IPS-15b (cell line): ENCODE data around the gene TSPO.

Experiments used
- H3K27me3 ChIP-seq: one replicate; pipeline ENCODE4 v1.6.1; 2013; ENCODE audit warnings: low read length; ENCODE audit not compliant: control insufficient read depth, insufficient read depth
- H3K36me3 ChIP-seq: one replicate; pipeline ENCODE4 v1.6.1; 2013; ENCODE audit warnings: low read length; ENCODE audit not compliant: control insufficient read depth, insufficient read depth
- H3K4me1 ChIP-seq: one replicate; pipeline ENCODE4 v1.6.1; 2013; ENCODE audit warnings: mild to moderate bottlenecking, low read length; ENCODE audit not compliant: control insufficient read depth, insufficient read depth
- H3K4me3 ChIP-seq: one replicate; pipeline ENCODE4 v1.5.1; 2013; ENCODE audit warnings: low read depth, low read length
- H3K9ac ChIP-seq: one replicate; pipeline ENCODE4 v1.6.1; 2013; ENCODE audit warnings: low read depth, mild to moderate bottlenecking, low read length
- H3K9me3 ChIP-seq: one replicate; pipeline ENCODE4 v1.6.1; 2013; ENCODE audit warnings: mild to moderate bottlenecking, low read length; ENCODE audit not compliant: control insufficient read depth, insufficient read depth

The TSPO gene

GRCh38 chr22:43166132-43166930 lies 15.0 kb downstream of the TSPO start:
- Histone ChIP-seq H3K9me3 (no peaks in the 10 kb centered on the region), H3K36me3 (peaks cover 25% of the 10 kb centered on the region), H3K27me3 (no peaks in the 10 kb centered on the region), H3K4me3 (no peak overlapping the region), H3K9ac (no peak overlapping the region), H3K4me1 (no peaks in the 10 kb centered on the region)

- Histone ChIP-seq H3K4me3 (no peak overlapping the region), H3K27me3 (no peaks in the 10 kb centered on the region), H3K4me1 (no peaks in the 10 kb centered on the region), H3K9me3 (no peaks in the 10 kb centered on the region), H3K36me3 (peaks cover 33% of the 10 kb centered on the region), H3K9ac (no peak overlapping the region)
Observed at GRCh38 chr22:43167001-43167589, 15.7 kb downstream of the TSPO start.

- H3K9ac ChIP-seq: no peak overlapping the region
- peaks cover 43% of the 10 kb centered on the region for H3K36me3 ChIP-seq
- no peaks in the 10 kb centered on the region for H3K27me3 ChIP-seq
- H3K9me3 ChIP-seq: no peaks in the 10 kb centered on the region
- no peaks in the 10 kb centered on the region for H3K4me1 ChIP-seq
- no peak overlapping the region for H3K4me3 ChIP-seq
Observed at GRCh38 chr22:43168471-43169309, 17.3 kb downstream of the TSPO start.

GRCh38 chr22:43169310-43170130 lies 18.2 kb downstream of the TSPO start:
- H3K27me3 ChIP-seq: no peaks in the 10 kb centered on the region
- no peaks in the 10 kb centered on the region for H3K4me1 ChIP-seq
- no peaks in the 10 kb centered on the region for H3K9me3 ChIP-seq
- no peak overlapping the region for H3K4me3 ChIP-seq
- peaks cover 51% of the 10 kb centered on the region for H3K36me3 ChIP-seq
- H3K9ac ChIP-seq: no peak overlapping the region

- peaks cover 57% of the 10 kb centered on the region for H3K36me3 ChIP-seq
Observed at GRCh38 chr22:43170131-43170480, 18.7 kb downstream of the TSPO start.

GRCh38 chr22:43171019-43171491 lies 19.7 kb downstream of the TSPO start:
- Histone ChIP-seq H3K9me3 (no peaks in the 10 kb centered on the region), H3K9ac (no peak overlapping the region), H3K27me3 (no peaks in the 10 kb centered on the region), H3K36me3 (peaks cover 64% of the 10 kb centered on the region), H3K4me1 (no peaks in the 10 kb centered on the region), H3K4me3 (no peak overlapping the region)

More at GRCh38 chr22:43170131-43170480, 18.7 kb downstream of the TSPO start:
- H3K9ac ChIP-seq: no peak overlapping the region
- no peak overlapping the region for H3K4me3 ChIP-seq
- no peaks in the 10 kb centered on the region for H3K4me1 ChIP-seq
- H3K27me3 ChIP-seq: no peaks in the 10 kb centered on the region
- no peaks in the 10 kb centered on the region for H3K9me3 ChIP-seq

- Histone ChIP-seq H3K36me3 (peaks cover 67% of the 10 kb centered on the region), H3K27me3 (no peaks in the 10 kb centered on the region)
Observed at GRCh38 chr22:43171607-43172006, 20.2 kb downstream of the TSPO start.

GRCh38 chr22:43172191-43172590 lies 20.8 kb downstream of the TSPO start:
- no peak overlapping the region for H3K9ac ChIP-seq
- H3K9me3 ChIP-seq: no peaks in the 10 kb centered on the region
- no peaks in the 10 kb centered on the region for H3K27me3 ChIP-seq
- no peak overlapping the region for H3K4me3 ChIP-seq
- H3K36me3 ChIP-seq: peaks cover 67% of the 10 kb centered on the region
- no peaks in the 10 kb centered on the region for H3K4me1 ChIP-seq

More at GRCh38 chr22:43171607-43172006, 20.2 kb downstream of the TSPO start:
- Histone ChIP-seq H3K4me3 (no peak overlapping the region), H3K4me1 (no peaks in the 10 kb centered on the region), H3K9me3 (no peaks in the 10 kb centered on the region), H3K9ac (no peak overlapping the region)

- H3K9ac ChIP-seq: no peak overlapping the region
- peaks cover 69% of the 10 kb centered on the region for H3K36me3 ChIP-seq
- no peaks in the 10 kb centered on the region for H3K9me3 ChIP-seq
- no peaks in the 10 kb centered on the region for H3K27me3 ChIP-seq
- no peak overlapping the region for H3K4me3 ChIP-seq
- H3K4me1 ChIP-seq: no peaks in the 10 kb centered on the region
Observed at GRCh38 chr22:43173566-43173965, 22.2 kb downstream of the TSPO start.

GRCh38 chr22:43173976-43174720 lies 22.8 kb downstream of the TSPO start:
- H3K27me3 ChIP-seq: no peaks in the 10 kb centered on the region
- no peaks in the 10 kb centered on the region for H3K4me1 ChIP-seq
- no peak overlapping the region for H3K4me3 ChIP-seq
- no peaks in the 10 kb centered on the region for H3K9me3 ChIP-seq
- H3K9ac ChIP-seq: no peak overlapping the region
- peaks cover 71% of the 10 kb centered on the region for H3K36me3 ChIP-seq
